Effector memory CD8-positive, alpha-beta T cell (primary cell): ENCODE measurements around the gene EPM2A.

ENCODE experiments used
- ATAC-seq: fragments of 150-1000 bp; cut with Tn5 transposase; replicated peaks from 2 replicates; pipeline ENCODE4 v1.10.0; 2021; ENCODE audit warnings: mild to moderate bottlenecking, moderate library complexity
- DNase-seq, 3 experiments: peaks; one replicate each; pipeline ENCODE4 v3.0.0; 2021
- H3K27ac Mint-ChIP-seq, 2 donors: one replicate each; pipeline ENCODE4 v1.8.0; 2022; ENCODE audit warnings: mild to moderate bottlenecking in 2 of 2, mixed read lengths in 2 of 2, moderate library complexity in 2 of 2
- H3K27me3 Mint-ChIP-seq, 2 donors: one replicate each; pipeline ENCODE4 v1.8.0; 2022; ENCODE audit warnings: mixed read lengths in 2 of 2
- H3K36me3 Mint-ChIP-seq: one replicate; pipeline ENCODE4 v1.8.0; 2022; ENCODE audit warnings: mild to moderate bottlenecking, moderate library complexity, mixed read lengths; ENCODE audit not compliant: insufficient read depth
- H3K4me1 Mint-ChIP-seq, 2 donors: one replicate each; pipeline ENCODE4 v1.8.0; 2022; ENCODE audit warnings: low read depth in 2 of 2, mixed read lengths in 2 of 2
- H3K4me3 Mint-ChIP-seq, 2 donors: one replicate each; pipeline ENCODE4 v1.8.0; 2022; ENCODE audit warnings: mild to moderate bottlenecking in 2 of 2, mixed read lengths in 2 of 2, moderate library complexity in 2 of 2
- H3K9me3 Mint-ChIP-seq, 2 donors: one replicate each; pipeline ENCODE4 v1.8.0; 2022; ENCODE audit warnings: mixed read lengths in 2 of 2

EPM2A gene

DNA sequence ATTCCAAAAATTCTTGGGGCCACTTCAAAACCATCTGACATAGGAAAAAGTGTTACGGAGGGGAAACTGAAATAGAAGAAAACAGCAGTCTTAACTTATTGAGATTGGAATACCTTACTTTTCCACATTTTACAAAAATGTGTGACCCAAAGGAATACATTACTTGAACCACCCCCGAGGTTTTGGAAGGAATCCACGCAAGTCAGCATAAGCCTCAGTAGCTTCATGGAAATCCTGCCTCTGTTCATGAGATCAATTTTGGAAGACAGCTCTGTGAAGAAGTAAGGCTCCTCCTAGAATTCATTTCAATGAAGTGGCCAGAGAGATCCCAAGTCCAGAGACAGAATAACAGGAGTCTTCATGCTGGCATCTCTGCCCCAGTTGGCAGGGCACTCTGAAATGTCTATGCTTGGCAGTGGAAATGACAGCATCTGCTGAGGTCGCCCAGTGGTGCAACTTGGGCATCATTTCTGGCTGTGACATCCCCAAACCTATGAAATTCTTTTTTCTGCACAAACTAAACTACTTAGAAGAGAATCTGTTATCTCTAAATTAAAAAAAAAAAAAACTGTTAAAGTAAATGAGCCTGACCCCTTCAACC is 132.5 kb downstream of the EPM2A start:
- peaks cover 0 to 2% of the 10 kb centered on the region in 2 donors for H3K9me3 Mint-ChIP-seq
- H3K4me1 Mint-ChIP-seq = no peaks in the 10 kb centered on the region
- H3K36me3 Mint-ChIP-seq = peaks cover 3% of the 10 kb centered on the region
- H3K27ac Mint-ChIP-seq = no peak overlapping the region
- no peak for DNase-seq
- no peak for ATAC-seq
- no peak overlapping the region for H3K4me3 Mint-ChIP-seq
- peaks cover 16 to 19% of the 10 kb centered on the region in 2 donors for H3K27me3 Mint-ChIP-seq

DNA sequence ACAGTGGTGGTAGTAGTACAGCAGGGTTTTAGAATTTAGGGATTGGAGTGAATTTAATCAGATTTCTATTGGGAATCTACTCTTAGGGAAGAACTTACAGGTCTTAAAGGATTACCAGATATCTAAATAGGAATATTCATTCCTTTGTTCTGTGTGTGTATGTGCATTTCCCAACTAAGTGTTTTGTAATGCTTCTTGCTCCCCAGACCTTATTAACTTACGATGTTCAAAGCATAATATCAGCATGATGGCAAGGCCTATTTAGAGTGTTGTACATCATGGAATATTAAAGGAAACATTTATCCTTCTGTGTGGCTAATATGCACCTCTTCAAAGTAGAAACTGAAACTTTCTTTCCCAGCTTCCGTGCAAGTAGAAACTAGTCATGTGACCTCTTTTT is 133.9 kb downstream of the EPM2A start:
- Mint-ChIP-seq H3K27ac (no peak overlapping the region), H3K4me1 (no peaks in the 10 kb centered on the region), H3K36me3 (peaks cover 3% of the 10 kb centered on the region), H3K9me3 (no peaks in the 10 kb centered on the region), H3K4me3 (no peak overlapping the region), H3K27me3 (peaks cover 7 to 11% of the 10 kb centered on the region in 2 donors)
- ATAC-seq (no peak), DNase-seq (no peak)

DNA sequence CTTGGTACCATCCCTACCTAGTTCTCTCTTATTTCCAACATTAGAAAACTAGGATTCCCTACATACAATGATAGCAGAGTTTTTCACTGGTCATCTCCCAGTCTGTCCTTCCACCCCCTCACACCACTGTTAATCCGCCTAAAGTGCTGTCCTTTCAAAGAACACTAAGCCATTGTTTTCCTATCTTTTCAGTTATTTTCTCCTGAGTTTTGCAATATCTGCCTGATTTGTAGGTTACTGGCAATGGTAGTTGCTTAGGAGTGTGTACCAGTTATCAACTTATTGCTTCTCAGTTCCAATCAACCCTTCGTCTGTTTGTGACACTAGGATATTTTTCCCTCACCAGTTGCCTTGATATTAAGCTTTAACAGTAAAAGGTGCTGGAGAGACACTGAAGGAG is 135.0 kb downstream of the EPM2A start:
- no peaks in the 10 kb centered on the region for H3K9me3 Mint-ChIP-seq
- H3K4me3 Mint-ChIP-seq = no peak overlapping the region
- ATAC-seq (no peak), DNase-seq (no peak)
- H3K27ac Mint-ChIP-seq = no peak overlapping the region
- H3K4me1 Mint-ChIP-seq = no peaks in the 10 kb centered on the region
- H3K36me3 Mint-ChIP-seq = peaks cover 3% of the 10 kb centered on the region
- H3K27me3 Mint-ChIP-seq = peaks cover 7 to 11% of the 10 kb centered on the region in 2 donors

- H3K27me3 Mint-ChIP-seq = peaks cover 10 to 15% of the 10 kb centered on the region in 2 donors
- ATAC-seq (no peak), DNase-seq (no peak)
- no peaks in the 10 kb centered on the region for H3K36me3 Mint-ChIP-seq
- no peak overlapping the region for H3K27ac Mint-ChIP-seq
- H3K4me3 Mint-ChIP-seq = no peak overlapping the region
- no peaks in the 10 kb centered on the region for H3K4me1 Mint-ChIP-seq
- peaks cover 1 to 2% of the 10 kb centered on the region in 2 donors for H3K9me3 Mint-ChIP-seq
Observed at GRCh38 chr6:145588981-145589380, 146.3 kb downstream of the EPM2A start.

- H3K9me3 Mint-ChIP-seq = peaks cover 3 to 15% of the 10 kb centered on the region in 2 donors
- DNase-seq (no peak), ATAC-seq (no peak)
- peaks cover 15 to 22% of the 10 kb centered on the region in 2 donors for H3K27me3 Mint-ChIP-seq
- no peaks in the 10 kb centered on the region for H3K36me3 Mint-ChIP-seq
- no peak overlapping the region for H3K4me3 Mint-ChIP-seq
- no peaks in the 10 kb centered on the region for H3K4me1 Mint-ChIP-seq
- no peak overlapping the region for H3K27ac Mint-ChIP-seq
Observed at GRCh38 chr6:145587334-145587733, 148.0 kb downstream of the EPM2A start.

- H3K9me3 Mint-ChIP-seq = peaks cover 3 to 15% of the 10 kb centered on the region in 2 donors
- H3K36me3 Mint-ChIP-seq = no peaks in the 10 kb centered on the region
- ATAC-seq = no peak
- peaks cover 15 to 22% of the 10 kb centered on the region in 2 donors for H3K27me3 Mint-ChIP-seq
- H3K4me1 Mint-ChIP-seq = no peaks in the 10 kb centered on the region
- H3K4me3 Mint-ChIP-seq = no peak overlapping the region
- H3K27ac Mint-ChIP-seq = no peak overlapping the region
- no peak for DNase-seq
Observed at GRCh38 chr6:145583753-145584152, 151.6 kb downstream of the EPM2A start.
